SIG-M5 treated with dmso at 0.1 percent for 504 hours (cell line): ENCODE measurements around the gene WTAP.
A peak's percentile ranks its signal among the peaks of the same experiment; 100 is the strongest.
"Not testable (repeated sequence)": the region's sequence is repeated elsewhere in the genome, so short reads cannot be mapped to it uniquely, and the experiment has no call there.

Experiments
- DNase-seq: peaks from one replicate; lab custom pipeline; 2025; ENCODE audit not compliant: unreplicated experiment; lab: John Stamatoyannopoulos, UW

The WTAP gene

DNA sequence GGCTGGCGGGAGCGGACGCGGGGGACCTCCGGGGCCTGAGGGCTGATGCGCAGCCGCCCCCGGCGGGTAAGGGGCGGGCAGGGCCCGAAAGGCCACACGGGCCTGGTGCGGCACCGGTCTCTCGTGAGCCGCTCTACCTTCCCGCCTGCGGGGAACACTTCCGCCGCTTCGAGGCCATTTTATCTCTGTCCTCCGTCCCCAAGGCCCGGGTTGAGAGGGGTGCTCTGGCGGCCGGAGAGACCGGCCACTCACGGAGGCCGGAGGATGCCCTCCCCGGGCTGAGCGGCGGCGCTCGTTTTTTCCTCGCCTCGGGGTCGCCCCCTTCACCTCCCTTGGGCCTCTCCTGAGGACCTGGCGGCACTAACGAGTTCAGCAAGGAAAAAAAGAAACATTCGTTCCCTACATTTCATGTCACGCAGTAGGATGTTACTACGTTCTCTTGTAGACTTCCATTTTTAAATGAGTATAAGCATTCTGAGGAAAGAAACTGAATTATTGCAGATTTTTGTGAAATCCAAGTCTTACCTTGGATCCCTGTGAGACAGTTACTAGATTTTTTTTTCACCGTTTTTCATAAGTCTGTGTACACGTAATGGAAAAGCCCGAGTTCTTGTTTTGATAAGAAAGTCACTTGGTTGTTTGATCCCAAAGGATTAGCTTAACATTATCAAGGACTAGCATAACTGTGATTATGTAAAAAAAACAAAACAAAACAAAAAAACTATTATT lies 575 bp downstream of the WTAP start:
- DNase-seq: no peak

DNA sequence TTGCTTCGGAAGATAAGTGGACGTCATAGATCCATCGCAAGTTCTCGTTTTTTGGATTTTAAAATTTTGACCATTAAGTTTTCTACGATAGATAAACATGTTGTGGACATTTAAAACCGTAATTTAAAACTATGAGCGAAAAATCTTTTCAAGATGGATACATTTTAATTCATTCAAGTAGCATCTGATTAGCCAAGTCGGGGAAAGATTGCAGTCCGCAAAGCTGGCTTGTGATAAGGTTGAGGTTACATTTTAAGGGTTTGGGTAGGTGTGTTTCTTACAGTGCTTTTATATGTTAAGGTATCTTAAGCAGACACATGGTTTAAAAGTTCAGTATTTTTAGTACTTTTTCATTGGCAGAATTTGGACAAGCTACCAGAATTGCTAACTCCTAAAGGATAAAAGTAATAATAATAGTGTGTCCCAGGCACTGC lies 1.2 kb downstream of the WTAP start:
- DNase-seq: no peak

DNA sequence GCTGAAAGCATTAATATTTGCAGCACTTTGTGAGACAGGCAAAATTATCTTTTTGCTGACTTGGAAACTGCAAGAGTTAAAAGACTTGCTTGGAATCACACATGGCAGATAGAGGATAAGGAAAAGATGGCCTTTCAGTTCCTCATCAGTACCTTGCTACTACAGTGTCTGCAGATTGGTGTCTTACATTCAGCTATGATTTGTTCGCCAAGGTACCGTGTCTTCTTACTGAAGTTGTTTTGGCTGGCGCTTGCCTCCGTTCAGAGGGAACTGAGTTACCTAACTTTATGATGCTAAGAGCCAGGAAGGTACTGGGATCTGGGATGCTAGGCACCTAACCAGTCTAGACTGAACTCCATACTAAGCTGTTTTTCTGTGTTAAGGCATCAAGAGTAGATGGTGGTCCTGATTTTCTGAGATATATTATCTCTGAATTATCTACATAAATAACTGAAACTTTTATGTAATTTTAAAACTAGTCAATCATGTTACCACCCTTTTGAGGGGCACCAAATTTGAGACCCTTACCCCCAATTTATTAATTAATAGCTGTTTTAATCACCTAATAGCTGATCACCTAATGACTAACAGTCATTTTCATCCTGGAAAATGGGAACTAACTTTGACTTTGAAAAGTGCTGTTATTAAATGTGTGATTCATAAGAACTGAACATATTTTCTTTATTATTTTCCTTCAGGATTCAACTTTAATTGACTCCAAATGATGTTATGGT lies 2.5 kb downstream of the WTAP start:
- peak; percentile 33 for DNase-seq

DNA sequence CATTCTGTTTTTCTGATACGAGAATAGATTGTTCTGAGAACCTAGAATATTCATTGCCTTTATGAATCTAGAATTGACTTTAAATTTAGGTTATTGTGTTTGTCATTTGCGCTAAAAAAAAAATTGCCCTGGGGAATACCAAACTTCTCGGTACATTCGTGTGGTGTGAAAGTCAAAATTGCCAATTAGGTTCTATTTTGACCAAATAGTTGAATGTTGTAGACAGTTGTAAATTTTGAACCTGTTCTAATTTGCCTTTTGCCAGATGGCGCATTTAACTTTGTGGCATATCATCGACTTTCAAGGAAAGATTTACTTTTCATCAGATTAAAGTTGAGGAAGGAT lies 3.0 kb downstream of the WTAP start:
- DNase-seq: no peak

DNA sequence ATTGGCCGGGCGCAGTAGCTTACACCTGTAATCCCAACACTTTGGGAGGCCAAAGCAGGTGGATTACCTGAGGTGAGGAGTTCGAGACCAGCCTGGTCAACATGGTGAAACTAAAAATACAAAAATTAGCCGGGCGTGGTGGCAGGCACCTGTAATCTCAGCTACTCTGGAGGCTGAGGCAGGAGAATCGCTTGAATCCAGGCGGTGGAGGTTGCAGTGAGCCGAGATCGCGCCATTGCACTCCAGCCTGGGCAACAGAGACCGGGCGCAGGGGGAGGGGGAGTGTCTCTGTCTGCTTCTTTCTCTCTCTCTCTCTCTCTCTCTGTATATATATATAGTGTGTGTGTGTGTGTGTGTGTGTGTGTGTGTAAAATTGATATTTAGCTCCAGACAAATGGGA lies 5.2 kb downstream of the WTAP start:
- not testable (repeated sequence) for DNase-seq

DNA sequence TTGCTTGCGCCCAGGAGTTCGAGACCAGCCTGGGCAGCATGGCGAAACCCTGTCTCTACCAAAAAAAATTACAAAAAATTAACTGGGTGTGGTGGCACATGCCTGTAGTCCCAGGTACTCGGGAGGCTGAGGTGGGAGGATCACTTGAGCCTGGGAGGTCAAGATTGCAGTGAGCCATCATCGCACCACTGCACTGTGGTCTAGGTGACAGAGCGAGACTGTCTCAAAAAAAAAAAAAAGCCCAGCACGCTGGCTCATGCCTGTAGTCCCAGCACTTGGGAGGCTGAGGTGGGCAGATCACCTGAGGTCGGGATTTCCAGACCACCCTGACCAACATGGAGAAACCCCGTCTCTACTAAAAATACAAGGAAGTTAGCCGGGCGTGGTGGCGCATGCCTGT lies 6.1 kb downstream of the WTAP start:
- DNase-seq: not testable (repeated sequence)

DNA sequence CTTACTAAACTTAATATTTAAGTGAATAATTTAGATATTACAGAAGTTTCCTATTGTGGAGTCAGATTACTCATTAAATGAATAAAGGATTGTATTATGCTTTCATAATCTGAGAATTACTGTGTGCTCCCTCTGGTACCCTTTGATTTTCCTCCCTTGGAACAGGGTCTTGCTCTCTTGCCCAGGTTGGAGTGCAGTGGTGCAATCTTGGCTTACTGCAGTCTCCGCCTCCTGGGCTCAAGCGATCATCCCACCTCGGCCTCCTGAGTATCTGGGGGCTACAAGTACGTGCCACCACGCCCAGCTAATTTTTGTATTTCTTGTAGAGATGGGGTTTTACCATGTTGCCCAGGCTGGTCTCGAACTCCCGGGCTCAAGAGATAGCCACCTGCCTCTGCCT lies 9.6 kb downstream of the WTAP start:
- DNase-seq: no peak

DNA sequence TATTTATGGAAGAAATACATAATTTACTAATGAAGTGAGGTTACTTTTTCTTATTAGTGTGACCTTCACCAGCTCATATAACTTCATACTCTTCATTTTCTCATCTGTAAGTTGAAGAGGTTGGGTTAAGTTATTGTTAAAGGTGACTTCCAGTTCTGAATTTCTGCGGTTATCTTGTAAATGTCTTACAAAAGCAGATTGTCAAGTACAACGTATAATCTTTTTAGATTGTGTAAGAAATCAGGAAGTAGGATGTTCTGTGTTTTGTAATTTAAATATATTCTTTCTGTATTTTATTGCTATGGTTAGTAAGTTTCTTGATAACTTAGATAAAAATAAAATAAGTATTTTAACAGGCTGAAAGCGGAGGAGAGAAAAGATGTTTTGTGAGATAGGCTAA lies 12.0 kb downstream of the WTAP start:
- DNase-seq: peak; percentile 85

DNA sequence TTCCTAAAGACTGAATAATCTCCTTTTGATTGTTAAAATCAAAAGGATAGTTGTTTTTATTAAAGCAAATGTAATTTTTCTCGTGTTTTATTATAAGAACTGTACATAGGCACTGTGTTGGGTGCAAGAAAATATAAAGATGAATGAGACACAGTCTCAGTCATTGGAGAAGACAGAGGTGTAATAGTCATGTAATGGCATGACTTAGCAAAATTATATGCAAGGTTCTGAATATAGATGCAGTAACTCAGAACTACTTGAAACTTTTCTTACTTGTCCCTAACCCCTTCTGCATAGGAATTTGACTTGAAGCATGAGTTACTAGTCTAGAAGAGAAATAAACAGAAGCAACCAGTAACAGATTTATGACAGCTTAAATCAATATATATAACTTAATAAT lies 14.9 kb downstream of the WTAP start:
- no peak for DNase-seq

DNA sequence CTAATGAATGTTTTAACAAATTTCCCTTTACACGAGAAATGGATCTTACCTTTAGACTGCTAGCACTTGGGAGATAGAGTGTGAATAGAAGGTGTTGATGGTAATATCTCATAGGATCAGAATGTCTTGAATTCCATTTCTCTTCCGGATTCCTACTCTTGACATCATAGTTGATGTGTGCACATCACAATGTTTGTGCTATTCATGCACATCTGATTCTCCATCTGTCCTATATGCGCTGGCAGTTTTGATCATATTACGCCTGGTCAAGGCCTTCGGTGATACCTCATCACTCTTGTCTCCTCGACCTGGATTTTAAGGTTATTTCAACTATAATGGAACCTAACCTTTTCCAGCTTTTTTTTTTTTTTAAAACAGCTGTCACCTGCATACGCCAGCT lies 17.8 kb downstream of the WTAP start:
- DNase-seq: no peak

DNA sequence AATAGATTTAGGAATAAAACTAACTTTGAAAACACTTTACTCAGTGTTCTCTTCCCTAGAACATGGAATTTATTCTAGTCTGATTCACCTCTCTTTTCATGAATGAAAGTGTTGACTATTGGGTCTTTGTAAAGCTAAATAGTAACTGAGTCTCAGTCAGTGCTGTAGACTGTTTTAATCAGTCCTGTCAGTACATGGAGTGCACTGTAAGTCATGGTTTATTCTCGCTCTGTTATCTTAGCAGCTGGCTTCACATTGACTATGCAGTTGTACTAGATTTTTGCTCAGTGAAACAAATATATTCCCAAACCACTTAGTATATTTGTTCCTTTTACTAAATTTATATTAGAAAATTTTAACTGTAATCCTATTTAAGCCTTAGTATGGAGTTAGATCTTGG lies 19.5 kb downstream of the WTAP start:
- DNase-seq: no peak

DNA sequence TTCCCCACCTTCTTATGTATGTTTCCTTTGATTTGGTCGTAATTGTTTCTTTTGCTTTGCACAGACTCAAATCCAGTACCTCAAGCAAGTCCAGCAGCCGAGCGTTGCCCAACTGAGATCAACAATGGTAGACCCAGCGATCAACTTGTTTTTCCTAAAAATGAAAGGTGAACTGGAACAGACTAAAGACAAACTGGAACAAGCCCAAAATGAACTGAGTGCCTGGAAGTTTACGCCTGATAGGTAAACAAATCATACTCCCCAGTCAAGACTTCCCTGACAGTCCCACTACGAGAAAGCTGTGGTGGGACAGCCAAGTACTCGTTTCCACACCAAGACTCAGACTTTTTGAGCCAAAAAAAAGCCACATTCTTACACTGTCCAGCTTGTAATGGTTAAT lies 20.8 kb downstream of the WTAP start:
- not testable (repeated sequence) for DNase-seq

DNA sequence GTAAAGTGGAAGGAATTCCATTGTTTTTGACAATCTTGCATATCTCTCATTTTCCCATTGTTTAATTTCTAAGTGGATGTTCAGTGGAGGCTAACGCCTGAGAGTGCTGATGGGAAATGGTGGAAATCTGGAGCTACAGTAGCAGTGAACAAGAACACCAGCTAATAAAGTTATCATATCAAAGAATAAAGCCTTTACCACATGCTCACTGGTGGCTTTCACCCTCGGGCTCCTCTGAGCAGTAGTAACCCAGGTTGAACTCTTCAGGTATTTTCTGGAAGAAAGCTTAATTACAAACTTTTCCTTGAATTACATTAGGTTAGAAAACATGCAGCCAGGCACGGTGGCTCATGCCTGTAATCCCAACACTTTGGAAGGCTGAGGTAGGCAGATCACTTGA lies 24.1 kb downstream of the WTAP start:
- no peak for DNase-seq

DNA sequence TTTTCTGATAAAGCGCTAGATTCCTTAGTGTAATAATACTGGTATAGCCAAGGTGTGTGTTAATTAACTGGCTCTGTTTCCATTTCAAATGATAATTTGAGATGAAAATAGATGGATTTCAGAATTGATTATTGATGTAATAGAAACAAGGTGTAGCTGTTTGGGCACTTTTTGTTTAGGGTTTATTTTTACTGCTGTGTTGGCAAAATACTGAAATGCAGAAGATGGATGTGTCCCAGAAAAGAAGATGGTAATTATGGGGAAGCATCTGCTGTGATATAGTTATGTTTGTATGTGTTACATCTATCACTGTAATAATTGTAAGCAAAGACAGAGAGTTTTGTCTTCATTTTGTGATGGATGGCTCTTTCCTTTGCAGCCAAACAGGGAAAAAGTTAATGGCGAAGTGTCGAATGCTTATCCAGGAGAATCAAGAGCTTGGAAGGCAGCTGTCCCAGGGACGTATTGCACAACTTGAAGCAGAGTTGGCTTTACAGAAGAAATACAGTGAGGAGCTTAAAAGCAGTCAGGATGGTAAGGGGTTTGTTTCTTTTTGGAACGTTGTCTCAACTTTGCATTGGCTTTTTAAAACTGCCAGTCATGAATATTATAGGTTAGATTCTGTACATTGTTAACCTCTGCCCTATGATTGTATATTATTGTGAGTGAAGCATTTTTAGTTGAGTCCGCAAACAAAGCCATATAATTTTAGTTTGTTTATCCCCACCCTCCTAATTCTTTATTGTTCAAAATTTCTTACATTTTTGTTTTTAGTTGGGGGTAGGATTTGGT lies 26.0 kb downstream of the WTAP start:
- DNase-seq: no peak

DNA sequence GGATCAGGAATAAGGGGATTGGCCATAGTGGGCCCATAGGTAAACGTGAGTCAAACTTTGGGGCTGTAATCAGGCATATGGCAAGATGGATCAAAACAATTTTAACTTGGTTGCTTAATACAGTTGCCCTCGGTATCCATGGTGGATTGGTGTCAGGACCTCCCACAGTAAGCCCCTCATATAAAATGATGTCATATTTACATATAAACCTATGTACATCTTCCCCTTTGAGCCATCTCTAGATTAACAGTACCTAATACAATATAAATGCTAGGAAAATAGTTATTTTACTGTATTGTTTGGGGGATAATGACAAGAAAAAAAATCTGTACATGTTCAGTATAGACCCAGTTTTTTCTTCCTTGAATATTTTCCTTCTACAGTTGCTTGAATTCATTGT lies 27.1 kb downstream of the WTAP start:
- DNase-seq: no peak

DNA sequence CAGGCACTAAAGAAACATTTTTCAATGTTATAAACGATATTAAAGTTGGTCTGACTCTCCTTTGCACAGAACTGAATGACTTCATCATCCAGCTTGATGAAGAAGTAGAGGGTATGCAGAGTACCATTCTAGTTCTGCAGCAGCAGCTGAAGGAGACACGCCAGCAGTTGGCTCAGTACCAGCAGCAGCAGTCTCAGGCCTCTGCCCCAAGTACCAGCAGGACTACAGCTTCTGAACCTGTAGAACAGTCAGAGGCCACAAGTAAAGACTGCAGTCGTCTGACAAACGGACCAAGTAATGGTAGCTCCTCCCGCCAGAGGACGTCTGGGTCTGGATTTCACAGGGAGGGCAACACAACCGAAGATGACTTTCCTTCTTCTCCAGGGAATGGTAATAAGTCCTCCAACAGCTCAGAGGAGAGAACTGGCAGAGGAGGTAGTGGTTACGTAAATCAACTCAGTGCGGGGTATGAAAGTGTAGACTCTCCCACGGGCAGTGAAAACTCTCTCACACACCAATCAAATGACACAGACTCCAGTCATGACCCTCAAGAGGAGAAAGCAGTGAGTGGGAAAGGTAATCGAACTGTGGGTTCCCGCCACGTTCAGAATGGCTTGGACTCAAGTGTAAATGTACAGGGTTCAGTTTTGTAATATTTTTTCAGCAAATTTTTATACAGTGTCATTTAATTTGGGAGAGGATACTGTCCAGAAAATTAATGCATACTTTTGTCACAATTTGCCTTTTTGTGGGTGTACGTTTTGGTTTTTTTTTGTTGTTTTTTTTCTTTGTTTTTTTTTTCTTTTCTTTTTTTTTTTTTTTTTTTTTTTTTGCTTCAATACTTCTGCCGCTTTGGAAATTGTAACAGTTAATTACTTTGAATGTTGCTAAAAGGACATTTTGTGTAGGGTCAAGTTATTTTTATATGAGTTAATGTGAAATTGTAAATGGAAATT lies 27.9 kb downstream of the WTAP start:
- no peak for DNase-seq

DNA sequence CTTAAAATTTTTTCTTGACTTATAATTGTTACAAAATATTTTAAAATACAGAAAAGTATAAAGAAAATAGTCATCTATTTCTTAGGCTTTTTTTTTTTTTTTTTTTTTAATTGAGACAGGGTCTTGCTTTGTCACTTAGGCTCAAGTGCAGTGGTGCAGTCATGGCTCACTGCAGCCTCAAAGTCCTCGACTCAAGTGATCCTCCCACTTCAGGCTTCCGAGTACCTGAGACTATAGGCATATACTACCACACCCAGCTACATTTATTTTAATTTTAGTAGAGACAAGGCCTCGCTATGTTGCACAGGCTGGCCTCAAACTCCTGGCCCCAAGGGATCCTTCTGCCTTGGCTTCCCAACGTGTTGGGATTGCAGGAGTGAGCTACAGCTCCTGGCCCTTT lies 29.2 kb downstream of the WTAP start:
- no peak for DNase-seq

DNA sequence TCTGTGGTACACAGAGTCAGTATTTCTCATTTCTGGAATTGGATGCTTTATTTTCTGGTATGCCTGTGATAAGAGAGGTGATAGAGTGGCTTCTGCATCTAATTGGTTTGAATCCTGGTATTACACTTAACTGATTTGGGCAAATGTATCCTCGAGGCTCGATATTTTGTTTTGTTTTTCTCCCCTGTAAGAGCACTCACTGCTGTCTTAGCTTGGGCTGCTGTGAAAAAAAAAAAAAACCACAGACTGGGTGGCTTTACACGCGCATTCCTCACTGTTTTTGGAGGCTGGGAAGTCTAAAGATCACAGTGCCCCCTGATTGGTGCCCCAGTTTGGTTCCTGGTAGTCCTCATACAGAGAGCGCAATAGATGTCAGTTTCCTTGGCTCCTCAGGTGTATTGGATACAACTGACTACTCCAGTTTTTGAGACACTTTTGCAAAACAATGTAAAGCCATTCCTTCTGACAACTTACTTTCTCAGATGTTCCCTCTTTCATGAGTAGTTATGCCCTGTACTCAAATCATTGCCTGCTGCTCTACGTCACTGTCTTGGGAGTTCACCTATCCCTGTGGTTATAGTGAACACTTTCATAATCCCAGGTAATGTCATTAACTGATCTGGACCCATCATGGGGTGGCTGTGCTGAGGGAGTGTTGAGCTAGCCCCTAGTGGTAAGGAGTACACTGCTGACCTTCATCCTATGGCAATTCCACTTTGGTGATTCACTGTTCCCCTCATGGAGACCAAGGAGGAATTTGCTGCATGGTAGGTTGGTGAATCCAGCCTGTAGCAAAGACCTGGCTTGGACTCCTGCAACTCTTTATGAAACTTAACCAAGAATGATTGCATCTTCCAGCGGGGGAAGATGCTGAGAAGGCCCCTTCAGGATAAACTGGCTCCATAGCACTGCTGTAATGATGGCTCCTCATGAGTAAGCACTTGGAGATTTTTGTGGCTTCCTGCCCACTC lies 31.0 kb downstream of the WTAP start:
- DNase-seq: no peak

DNA sequence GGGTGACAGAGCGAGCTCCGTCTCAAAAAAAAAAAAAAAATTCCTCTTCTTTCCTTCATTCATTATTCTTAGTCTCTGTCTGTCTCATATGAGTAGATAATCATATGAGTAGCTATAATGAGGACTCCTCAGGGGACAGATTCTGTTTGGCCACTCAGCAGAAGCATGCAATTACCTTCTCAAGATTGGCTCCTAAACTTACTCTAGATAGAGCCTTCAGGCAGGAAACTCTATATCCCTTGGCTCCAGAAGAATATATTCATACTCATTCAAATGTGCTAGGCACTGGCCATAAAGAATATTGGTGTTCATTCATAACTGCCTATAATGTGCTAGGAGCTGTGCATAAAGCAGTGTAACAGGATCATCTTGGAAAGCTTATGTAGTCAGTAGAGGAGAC lies 32.3 kb downstream of the WTAP start:
- DNase-seq: no peak

DNA sequence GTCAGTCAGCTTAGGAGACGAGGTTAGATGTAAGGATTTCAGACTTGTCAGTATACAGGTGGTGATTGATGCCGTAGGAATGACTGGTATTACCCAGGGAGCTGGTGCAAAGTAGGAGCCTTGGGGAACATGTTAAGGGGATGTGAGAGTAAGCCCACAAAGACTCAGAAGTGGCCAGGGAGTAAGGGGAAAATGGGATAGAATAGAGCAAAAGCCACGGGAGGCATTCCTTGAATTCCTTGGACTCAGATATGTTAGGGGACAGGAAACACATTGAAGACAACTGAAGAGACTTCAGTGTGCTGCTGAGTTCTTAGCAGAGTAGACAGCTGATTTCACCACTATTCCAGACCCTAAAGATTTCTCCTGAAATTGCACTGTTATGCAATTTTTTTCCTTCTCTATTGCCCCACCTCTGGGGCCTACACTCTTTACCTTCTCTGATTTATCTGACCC lies 33.3 kb downstream of the WTAP start:
- no peak for DNase-seq
